HCT116 (cell line): Measurements from ENCODE around the gene BABAM2. TPM values are rescaled to one million over a fixed set of nuclear protein-coding genes. Genes with fewer than 3 reads are reported as not detected.

Experiments
- ATAC-seq: fragments of 200-7000 bp; cut with Tn5 transposase; 2 replicates; pipeline ENCODE4 v1.9.1; 2020; ENCODE audit warnings: mild to moderate bottlenecking, moderate library complexity
- BruUV-seq: library from RNA; stranded (reverse); fragments of 400-500 nt; replicated peaks from 2 replicates; lab custom pipeline; 2021; lab: Mats Ljungman, UMichigan
- CTCF ChIA-PET: fragments of 300-600 bp; sonication (Branson Sonifier 250); formaldehyde crosslinking; loops from one replicate; lab custom pipeline; 2021; ENCODE audit warnings: antibody characterized with exemption; lab: Charles Lee
- POLR2A ChIA-PET: fragments of 300-600, 350-600 bp; sonication (Branson Sonifier 250); formaldehyde crosslinking; loops from one replicate; lab custom pipeline; 2021; ENCODE audit warnings: antibody characterized with exemption; lab: Charles Lee
- RAD21 ChIA-PET, 2 experiments: fragments of 300-600 bp; sonication (Branson Sonifier 250); formaldehyde crosslinking; loops; one replicate each; lab custom pipeline; 2023; ENCODE audit warnings: low total read pairs in 2 of 2; ENCODE audit not compliant: uncharacterized antibody in 2 of 2, unreplicated experiment in 2 of 2, low non-redundant PET in 1 of 2; lab: Charles Lee
- DNase-seq: peaks from one replicate; pipeline ENCODE4 v3.0.0-alpha.2; 2010; ENCODE audit warnings: low read depth, low spot score
- H2AFZ ChIP-seq: fragments of 200-600 bp; shearing (Covaris generic), sonication (generic); 2 replicates; pipeline ENCODE4 v1.6.1; 2017; ENCODE audit warnings: low read depth, mixed run types, mixed read lengths, antibody characterized with exemption, low read length; ENCODE audit not compliant: poor library complexity, severe bottlenecking
- H3K27ac ChIP-seq: 2 replicates; pipeline ENCODE4 v1.5.1; 2012; ENCODE audit warnings: low read depth, low read length
- H3K27me3 ChIP-seq: fragments of 200-600 bp; sonication (generic); 2 replicates; pipeline ENCODE4 v1.6.1; 2016; ENCODE audit warnings: mixed run types, low read length, mixed read lengths; ENCODE audit not compliant: insufficient read depth
- H3K36me3 ChIP-seq, 2 experiments: fragments of 200-500 bp in 1 of 2; fragments of 200-600 bp in 1 of 2; sonication (Bioruptor generic) in 1 of 2; sonication (generic) in 1 of 2; 2 replicates each; pipeline versions ENCODE4 v1.5.1 to v1.6.1; 2014 to 2016; ENCODE audit warnings: low read length in 2 of 2, inconsistent platforms in 1 of 2, mixed read lengths in 1 of 2, mixed run types in 1 of 2; ENCODE audit not compliant: insufficient read depth in 2 of 2, control insufficient read depth in 1 of 2
- H3K4me1 ChIP-seq, 2 experiments: fragments of 200-600 bp in 1 of 2; sonication (generic) in 1 of 2; 2 replicates each; pipeline versions ENCODE4 v1.5.1 to v1.6.1; 2012 to 2017; ENCODE audit warnings: low read length in 2 of 2, inconsistent platforms in 1 of 2, mild to moderate bottlenecking in 1 of 2, mixed read lengths in 1 of 2, mixed run types in 1 of 2, moderate library complexity in 1 of 2; ENCODE audit not compliant: insufficient read depth in 2 of 2, control insufficient read depth in 1 of 2
- H3K4me2 ChIP-seq: fragments of 200-600 bp; sonication (generic); 2 replicates; pipeline ENCODE4 v1.6.1; 2017; ENCODE audit warnings: mixed run types, low read length, mixed read lengths
- H3K4me3 ChIP-seq, 2 experiments: fragments of 200-600 bp in 1 of 2; sonication (generic) in 1 of 2; replicated peaks in 1 of 2; 2 replicates each; pipeline ENCODE4 v1.5.1; 2011 to 2016; ENCODE audit warnings: low read length in 2 of 2, control low read depth in 1 of 2, low read depth in 1 of 2, mild to moderate bottlenecking in 1 of 2, mixed read lengths in 1 of 2, mixed run types in 1 of 2
- H3K79me2 ChIP-seq: fragments of 200-600 bp; sonication (generic); 2 replicates; pipeline ENCODE4 v1.6.1; 2017; ENCODE audit warnings: mild to moderate bottlenecking, mixed run types, low read length, moderate library complexity, mixed read lengths; ENCODE audit not compliant: insufficient read depth
- H3K9ac ChIP-seq: fragments of 200-600 bp; sonication (generic); 2 replicates; pipeline ENCODE4 v1.6.1; 2016; ENCODE audit warnings: low read length, mixed read lengths
- H3K9me2 ChIP-seq: fragments of 200-600 bp; sonication (generic), shearing (Covaris generic); 2 replicates; pipeline ENCODE4 v1.6.1; 2017; ENCODE audit warnings: mixed run types, mild to moderate bottlenecking, moderate library complexity; ENCODE audit not compliant: insufficient read depth
- H3K9me3 ChIP-seq, 2 experiments: fragments of 200-500 bp in 1 of 2; fragments of 200-600 bp in 1 of 2; sonication (Bioruptor generic) in 1 of 2; sonication (generic) in 1 of 2; 2 replicates each; pipeline ENCODE4 v1.6.1; 2014 to 2017; ENCODE audit warnings: low read length in 2 of 2, mixed read lengths in 2 of 2, inconsistent platforms in 1 of 2, low read depth in 1 of 2, mild to moderate bottlenecking in 1 of 2, mixed run types in 1 of 2, moderate library complexity in 1 of 2; ENCODE audit not compliant: control insufficient read depth in 1 of 2, insufficient read depth in 1 of 2
- H4K20me1 ChIP-seq: fragments of 200-600 bp; sonication (generic), shearing (Covaris generic); 2 replicates; pipeline ENCODE4 v1.6.1; 2017; ENCODE audit warnings: mixed run types, mild to moderate bottlenecking, moderate library complexity; ENCODE audit not compliant: insufficient read depth
- ATF3 ChIP-seq: IDR thresholded peaks from 2 replicates; pipeline ENCODE4 v1.6.1; 2012
- CBX3 ChIP-seq: IDR thresholded peaks from 2 replicates; pipeline ENCODE4 v1.6.1; 2012; ENCODE audit warnings: low read depth
- CEBPB ChIP-seq: IDR thresholded peaks from 2 replicates; pipeline ENCODE4 v1.6.1; 2012; ENCODE audit warnings: low read depth
- CTCF ChIP-seq, 3 experiments: fragments of 200-600 bp in 1 of 3; sonication (generic) in 1 of 3; IDR thresholded peaks in 2 of 3; conservative IDR thresholded peaks in 1 of 3; 2 replicates each; pipeline ENCODE4 v1.5.1; 2012 to 2017; ENCODE audit warnings: low read depth in 2 of 3, low read length in 2 of 3, antibody characterized with exemption in 1 of 3, borderline replicate concordance in 1 of 3, control low read depth in 1 of 3, mild to moderate bottlenecking in 1 of 3, mixed read lengths in 1 of 3, mixed run types in 1 of 3, moderate library complexity in 1 of 3; ENCODE audit not compliant: insufficient read depth in 1 of 3
- EGR1 ChIP-seq: IDR thresholded peaks from 2 replicates; pipeline ENCODE4 v1.6.1; 2012; ENCODE audit warnings: low read depth
- MAX ChIP-seq: IDR thresholded peaks from 2 replicates; pipeline ENCODE4 v1.6.1; 2012
- POLR2A ChIP-seq: IDR thresholded peaks from 2 replicates; pipeline ENCODE4 v1.7.0; 2011; ENCODE audit warnings: borderline replicate concordance; ENCODE audit not compliant: insufficient read depth, insufficient read length; ENCODE audit errors: extremely low read depth
- RAD21 ChIP-seq: IDR thresholded peaks from 2 replicates; pipeline ENCODE4 v1.6.1; 2012; ENCODE audit warnings: low read depth, mild to moderate bottlenecking
- SIN3A ChIP-seq: IDR thresholded peaks from 2 replicates; pipeline ENCODE4 v1.6.1; 2012; ENCODE audit warnings: low read depth
- SP1 ChIP-seq: IDR thresholded peaks from 2 replicates; pipeline ENCODE4 v1.6.1; 2012; ENCODE audit warnings: low read depth
- SRF ChIP-seq: IDR thresholded peaks from 2 replicates; pipeline ENCODE4 v1.6.1; 2012; ENCODE audit warnings: low read depth
- TCF7L2 ChIP-seq: IDR thresholded peaks from 2 replicates; pipeline ENCODE4 v1.7.0; 2011; ENCODE audit warnings: borderline replicate concordance, inconsistent platforms; ENCODE audit not compliant: insufficient read depth, insufficient read length; ENCODE audit errors: extremely low read depth
- YY1 ChIP-seq: IDR thresholded peaks from 2 replicates; pipeline ENCODE4 v1.6.1; 2011; ENCODE audit warnings: low read length, low read depth, moderate library complexity, mild to moderate bottlenecking; ENCODE audit not compliant: insufficient replicate concordance; ENCODE audit errors: extremely low read depth
- ZFX ChIP-seq: fragments of 450-650 bp; IDR thresholded peaks from 2 replicates; pipeline ENCODE4 v1.6.1; 2017
- ZNF274 ChIP-seq: fragments of 200-500 bp; sonication (Bioruptor generic); IDR thresholded peaks from 2 replicates; pipeline ENCODE4 v1.6.1; 2014; ENCODE audit warnings: mild to moderate bottlenecking, low read depth, low read length, inconsistent platforms
- intact Hi-C: fragments of 100-400 bp; cut with micrococcal nuclease; formaldehyde crosslinking; loops from 2 replicates; pipeline ENCODE4 v1.10.0; 2022
- total RNA-seq: library from RNA; stranded (reverse); gene quantifications from one replicate; pipeline ENCODE4 v1.2.1, GENCODE V29; 2021; ENCODE audit not compliant: unreplicated experiment
- TF ChIP-seq, protein P1 (sequence below): IDR thresholded peaks from 2 replicates; pipeline ENCODE4 v1.6.1; 2011; ENCODE audit warnings: mild to moderate bottlenecking, low read length, moderate library complexity; ENCODE audit not compliant: insufficient replicate concordance; ENCODE audit errors: extremely low read depth

BABAM2 gene
- total RNA-seq, 1 experiment from 2014 or later = 23.8 TPM

DNA sequence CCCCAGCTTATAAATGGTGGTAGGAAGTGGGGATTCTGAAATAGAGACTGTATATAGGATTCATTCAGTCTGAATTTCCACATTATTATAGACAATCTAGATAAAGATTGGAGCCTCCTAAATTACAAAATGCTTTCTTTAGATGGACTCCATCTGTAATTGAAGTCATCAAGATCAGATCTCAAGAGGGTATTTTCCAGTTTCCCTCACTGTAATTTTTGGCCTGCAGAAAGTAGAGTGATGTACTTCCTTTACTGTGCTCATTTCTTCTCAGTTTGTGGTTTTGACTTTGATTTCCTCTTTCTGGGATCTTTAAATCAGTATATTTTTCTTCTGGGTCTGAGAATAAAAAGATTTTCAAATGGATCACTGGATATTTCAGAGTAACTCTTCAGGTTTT, 7.2 kb downstream of the BABAM2 start:
- Histone ChIP-seq H3K36me3 (peaks cover 0 to 19% of the 10 kb centered on the region in 2 experiments; a peak in 2 of 4 replicates), H2AFZ (no peak overlapping the region), H4K20me1 (no peaks in the 10 kb centered on the region), H3K4me2 (no peak overlapping the region), H3K27ac (no peak overlapping the region), H3K27me3 (no peaks in the 10 kb centered on the region), H3K9me3 (no peaks in the 10 kb centered on the region), H3K9ac (no peak overlapping the region), H3K4me1 (no peaks in the 10 kb centered on the region), H3K9me2 (no peaks in the 10 kb centered on the region), H3K4me3 (no peak overlapping the region), H3K79me2 (peaks cover 18% of the 10 kb centered on the region; the same call in 1 of the 2 replicates)
- POLR2A ChIA-PET = no interaction called here
- DNase-seq (no peak), ATAC-seq (no peak)
- no peak for TF ChIP-seq SIN3A
- no TSS peak for BruUV-seq
- CTCF ChIA-PET = no interaction called here
- intact Hi-C loops = no loop called here
- RAD21 ChIA-PET = no interaction called here

GRCh38 chr2:27901234-27901633, 10.7 kb downstream of the BABAM2 start:
- H3K27ac ChIP-seq = no peak overlapping the region
- peaks cover 0 to 12% of the 10 kb centered on the region in 2 experiments; a peak in 2 of 4 replicates for H3K36me3 ChIP-seq
- POLR2A ChIA-PET = no interaction called here
- peaks cover 3% of the 10 kb centered on the region; the same call in 1 of the 2 replicates for H3K79me2 ChIP-seq
- DNase-seq (no peak), ATAC-seq (no peak)
- no peaks in the 10 kb centered on the region for H3K9me2 ChIP-seq
- peaks cover 4 to 11% of the 10 kb centered on the region in 2 experiments; a peak in 2 of 4 replicates for H3K4me1 ChIP-seq
- H3K9ac ChIP-seq = no peak overlapping the region
- RAD21 ChIA-PET = no interaction called here
- no peaks in the 10 kb centered on the region for H4K20me1 ChIP-seq
- H3K4me2 ChIP-seq = no peak overlapping the region
- no peaks in the 10 kb centered on the region for H3K9me3 ChIP-seq
- H2AFZ ChIP-seq = no peak overlapping the region
- no TSS peak for BruUV-seq
- intact Hi-C loops = no loop called here
- CTCF ChIA-PET = no interaction called here
- H3K27me3 ChIP-seq = no peaks in the 10 kb centered on the region
- H3K4me3 ChIP-seq = no peak overlapping the region
- TF ChIP-seq MAX (no peak), ATF3 (no peak), YY1 (no peak), CBX3 (no peak), ZFX (no peak), ZNF274 (no peak), CTCF (IDR thresholded peaks at IDR 0.05 in 2 of 3, conservative IDR thresholded peaks at IDR 0.05 in 1 of 3; ENCODE audit: borderline replicate concordance in 1 of 3, insufficient read depth in 1 of 3, low read depth in 2 of 3, low read length in 2 of 3) (no peak), EGR1 (no peak), POLR2A (no peak), TCF7L2 (no peak), RAD21 (no peak), CEBPB (no peak), SP1 (no peak), SRF (no peak)
- TF ChIP-seq, protein P1, sequence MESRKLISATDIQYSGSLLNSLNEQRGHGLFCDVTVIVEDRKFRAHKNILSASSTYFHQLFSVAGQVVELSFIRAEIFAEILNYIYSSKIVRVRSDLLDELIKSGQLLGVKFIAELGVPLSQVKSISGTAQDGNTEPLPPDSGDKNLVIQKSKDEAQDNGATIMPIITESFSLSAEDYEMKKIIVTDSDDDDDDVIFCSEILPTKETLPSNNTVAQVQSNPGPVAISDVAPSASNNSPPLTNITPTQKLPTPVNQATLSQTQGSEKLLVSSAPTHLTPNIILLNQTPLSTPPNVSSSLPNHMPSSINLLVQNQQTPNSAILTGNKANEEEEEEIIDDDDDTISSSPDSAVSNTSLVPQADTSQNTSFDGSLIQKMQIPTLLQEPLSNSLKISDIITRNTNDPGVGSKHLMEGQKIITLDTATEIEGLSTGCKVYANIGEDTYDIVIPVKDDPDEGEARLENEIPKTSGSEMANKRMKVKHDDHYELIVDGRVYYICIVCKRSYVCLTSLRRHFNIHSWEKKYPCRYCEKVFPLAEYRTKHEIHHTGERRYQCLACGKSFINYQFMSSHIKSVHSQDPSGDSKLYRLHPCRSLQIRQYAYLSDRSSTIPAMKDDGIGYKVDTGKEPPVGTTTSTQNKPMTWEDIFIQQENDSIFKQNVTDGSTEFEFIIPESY = no peak
